ENCODE measurements around the gene NFYA.

DNA sequence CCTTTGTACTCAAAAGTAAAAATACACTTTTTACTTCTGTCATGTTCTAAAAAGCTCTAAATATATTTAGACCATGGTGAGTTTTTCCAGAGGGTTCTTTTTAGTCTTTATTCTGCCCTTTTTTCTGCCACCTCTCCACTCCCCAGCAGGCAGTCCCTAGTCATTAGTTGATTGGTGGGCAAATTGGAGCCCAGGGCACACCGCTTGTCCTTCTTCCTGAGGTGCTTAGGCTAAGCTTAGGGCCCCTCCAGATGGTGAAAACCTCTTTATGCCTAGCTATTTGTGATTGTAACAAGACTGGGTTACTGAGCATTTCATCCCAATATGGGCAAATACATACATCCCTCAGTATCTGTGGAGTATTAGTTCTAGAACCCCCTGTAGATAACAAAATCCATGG lies 75.1 kb downstream of the NFYA start:
- TF ChIP-seq, protein P1, sequence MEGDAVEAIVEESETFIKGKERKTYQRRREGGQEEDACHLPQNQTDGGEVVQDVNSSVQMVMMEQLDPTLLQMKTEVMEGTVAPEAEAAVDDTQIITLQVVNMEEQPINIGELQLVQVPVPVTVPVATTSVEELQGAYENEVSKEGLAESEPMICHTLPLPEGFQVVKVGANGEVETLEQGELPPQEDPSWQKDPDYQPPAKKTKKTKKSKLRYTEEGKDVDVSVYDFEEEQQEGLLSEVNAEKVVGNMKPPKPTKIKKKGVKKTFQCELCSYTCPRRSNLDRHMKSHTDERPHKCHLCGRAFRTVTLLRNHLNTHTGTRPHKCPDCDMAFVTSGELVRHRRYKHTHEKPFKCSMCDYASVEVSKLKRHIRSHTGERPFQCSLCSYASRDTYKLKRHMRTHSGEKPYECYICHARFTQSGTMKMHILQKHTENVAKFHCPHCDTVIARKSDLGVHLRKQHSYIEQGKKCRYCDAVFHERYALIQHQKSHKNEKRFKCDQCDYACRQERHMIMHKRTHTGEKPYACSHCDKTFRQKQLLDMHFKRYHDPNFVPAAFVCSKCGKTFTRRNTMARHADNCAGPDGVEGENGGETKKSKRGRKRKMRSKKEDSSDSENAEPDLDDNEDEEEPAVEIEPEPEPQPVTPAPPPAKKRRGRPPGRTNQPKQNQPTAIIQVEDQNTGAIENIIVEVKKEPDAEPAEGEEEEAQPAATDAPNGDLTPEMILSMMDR (conservative IDR thresholded peaks at IDR 0.05; ENCODE audit: low read length), result no peak
- no peak for TF ChIP-seq EZH2phosphoT487 (IDR thresholded peaks at IDR 0.05; ENCODE audit: borderline replicate concordance, low read depth, low read length)

Data from OCI-LY7 (cell line).